ENCODE data around the gene CEACAM3.

- no peak for TF ChIP-seq CTCF (IDR thresholded peaks at IDR 0.05)
- TF ChIP-seq POLR2A (IDR thresholded peaks at IDR 0.05) = no peak
These were observed 13.9 kb downstream of the CEACAM3 start for GRCh38 chr19:41810301-41810700.

Measured in Peyer's patch (tissue), 4 donors.